WTC11 (cell line): ENCODE measurements around the gene PPM1G.

Experiments
- GRHL2 ChIP-seq: fragments of 250-450 bp; sonication (Bioruptor Pico); IDR thresholded peaks from 2 replicates; pipeline ENCODE4 v1.8.0; 2022; ENCODE audit warnings: mild to moderate bottlenecking, moderate library complexity; ENCODE audit not compliant: insufficient replicate concordance, severe bottlenecking
- PRDM15 ChIP-seq: sonication (generic); formaldehyde crosslinking; IDR thresholded peaks from 2 replicates; pipeline ENCODE4 v1.8.0; 2022; ENCODE audit warnings: missing genetic modification reagents
- SP1 ChIP-seq: sonication (generic); formaldehyde crosslinking; conservative IDR thresholded peaks from 2 replicates; pipeline ENCODE4 v1.8.1; 2022; ENCODE audit warnings: missing genetic modification reagents
- TF ChIP-seq, protein P1 (sequence below): sonication (generic); formaldehyde crosslinking; IDR thresholded peaks from 2 replicates; pipeline ENCODE4 v1.8.1; 2022; ENCODE audit warnings: mild to moderate bottlenecking, moderate library complexity, missing genetic modification reagents
- TF ChIP-seq, protein P2 (sequence below): fragments of 200-600 bp; IDR thresholded peaks from 2 replicates; pipeline ENCODE4 v1.8.0; 2022; ENCODE audit warnings: antibody characterized with exemption

DNA sequence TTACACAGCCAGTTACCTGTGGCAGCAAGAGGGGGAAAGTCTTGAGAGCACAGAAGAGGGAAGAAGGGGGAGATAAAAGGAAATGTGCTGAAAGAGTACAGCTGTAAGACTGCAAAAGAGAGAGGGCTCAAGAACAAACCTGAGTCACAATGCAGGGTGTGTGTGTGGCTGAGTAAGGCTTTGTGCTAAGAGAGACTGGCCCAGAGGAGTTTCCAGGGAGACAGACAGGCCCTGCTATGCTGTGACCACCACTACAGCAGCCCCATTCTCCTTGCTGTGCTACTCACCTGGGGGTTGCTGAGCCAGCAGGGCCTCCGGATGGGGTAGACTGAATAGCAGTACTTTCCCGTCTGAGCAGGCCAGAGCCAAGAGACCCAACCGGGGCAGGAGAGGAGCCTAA, 74.1 kb downstream of the PPM1G start:
- TF ChIP-seq GRHL2 (CRISPR knock-in tag): no peak
- no peak for TF ChIP-seq SP1
- TF ChIP-seq, protein P1, sequence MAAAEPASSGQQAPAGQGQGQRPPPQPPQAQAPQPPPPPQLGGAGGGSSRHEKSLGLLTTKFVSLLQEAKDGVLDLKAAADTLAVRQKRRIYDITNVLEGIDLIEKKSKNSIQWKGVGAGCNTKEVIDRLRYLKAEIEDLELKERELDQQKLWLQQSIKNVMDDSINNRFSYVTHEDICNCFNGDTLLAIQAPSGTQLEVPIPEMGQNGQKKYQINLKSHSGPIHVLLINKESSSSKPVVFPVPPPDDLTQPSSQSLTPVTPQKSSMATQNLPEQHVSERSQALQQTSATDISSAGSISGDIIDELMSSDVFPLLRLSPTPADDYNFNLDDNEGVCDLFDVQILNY (CRISPR knock-in tag): no peak
- TF ChIP-seq, protein P2, sequence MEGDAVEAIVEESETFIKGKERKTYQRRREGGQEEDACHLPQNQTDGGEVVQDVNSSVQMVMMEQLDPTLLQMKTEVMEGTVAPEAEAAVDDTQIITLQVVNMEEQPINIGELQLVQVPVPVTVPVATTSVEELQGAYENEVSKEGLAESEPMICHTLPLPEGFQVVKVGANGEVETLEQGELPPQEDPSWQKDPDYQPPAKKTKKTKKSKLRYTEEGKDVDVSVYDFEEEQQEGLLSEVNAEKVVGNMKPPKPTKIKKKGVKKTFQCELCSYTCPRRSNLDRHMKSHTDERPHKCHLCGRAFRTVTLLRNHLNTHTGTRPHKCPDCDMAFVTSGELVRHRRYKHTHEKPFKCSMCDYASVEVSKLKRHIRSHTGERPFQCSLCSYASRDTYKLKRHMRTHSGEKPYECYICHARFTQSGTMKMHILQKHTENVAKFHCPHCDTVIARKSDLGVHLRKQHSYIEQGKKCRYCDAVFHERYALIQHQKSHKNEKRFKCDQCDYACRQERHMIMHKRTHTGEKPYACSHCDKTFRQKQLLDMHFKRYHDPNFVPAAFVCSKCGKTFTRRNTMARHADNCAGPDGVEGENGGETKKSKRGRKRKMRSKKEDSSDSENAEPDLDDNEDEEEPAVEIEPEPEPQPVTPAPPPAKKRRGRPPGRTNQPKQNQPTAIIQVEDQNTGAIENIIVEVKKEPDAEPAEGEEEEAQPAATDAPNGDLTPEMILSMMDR: no peak
- TF ChIP-seq PRDM15 (CRISPR knock-in tag): no peak
